ENCODE results near the gene FAM3D.
A peak's percentile ranks its signal among the peaks of the same experiment; 100 is the strongest.

The FAM3D gene

DNA sequence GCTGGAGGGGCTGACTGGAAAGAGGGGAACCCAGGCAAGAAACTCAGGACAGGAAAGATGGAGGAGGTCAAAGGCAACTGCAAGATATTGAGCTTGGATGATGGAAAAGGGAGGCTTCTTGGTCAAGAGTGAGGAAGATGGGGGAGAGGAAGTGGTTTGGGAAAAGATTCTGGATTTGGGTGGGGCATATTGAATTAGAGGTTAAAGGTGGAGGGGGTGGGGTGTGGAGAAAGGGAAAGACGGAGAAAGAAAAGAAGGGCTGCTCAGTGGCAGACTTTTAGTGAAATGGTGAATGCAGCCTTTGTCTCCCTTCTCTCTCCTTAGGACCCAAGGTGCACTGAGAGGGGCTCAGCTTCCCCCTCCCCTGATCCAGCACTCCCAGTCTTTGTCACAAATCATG lies 655 bp upstream of the FAM3D start:
- TF ChIP-seq, protein P1, sequence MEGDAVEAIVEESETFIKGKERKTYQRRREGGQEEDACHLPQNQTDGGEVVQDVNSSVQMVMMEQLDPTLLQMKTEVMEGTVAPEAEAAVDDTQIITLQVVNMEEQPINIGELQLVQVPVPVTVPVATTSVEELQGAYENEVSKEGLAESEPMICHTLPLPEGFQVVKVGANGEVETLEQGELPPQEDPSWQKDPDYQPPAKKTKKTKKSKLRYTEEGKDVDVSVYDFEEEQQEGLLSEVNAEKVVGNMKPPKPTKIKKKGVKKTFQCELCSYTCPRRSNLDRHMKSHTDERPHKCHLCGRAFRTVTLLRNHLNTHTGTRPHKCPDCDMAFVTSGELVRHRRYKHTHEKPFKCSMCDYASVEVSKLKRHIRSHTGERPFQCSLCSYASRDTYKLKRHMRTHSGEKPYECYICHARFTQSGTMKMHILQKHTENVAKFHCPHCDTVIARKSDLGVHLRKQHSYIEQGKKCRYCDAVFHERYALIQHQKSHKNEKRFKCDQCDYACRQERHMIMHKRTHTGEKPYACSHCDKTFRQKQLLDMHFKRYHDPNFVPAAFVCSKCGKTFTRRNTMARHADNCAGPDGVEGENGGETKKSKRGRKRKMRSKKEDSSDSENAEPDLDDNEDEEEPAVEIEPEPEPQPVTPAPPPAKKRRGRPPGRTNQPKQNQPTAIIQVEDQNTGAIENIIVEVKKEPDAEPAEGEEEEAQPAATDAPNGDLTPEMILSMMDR (IDR thresholded peaks at IDR 0.05; ENCODE audit: low read depth, low read length, missing control alignments): no peak
- H3K4me3 ChIP-seq (ENCODE audit: low read depth, low read length): no peak overlapping the region
- no peak for DNase-seq (ENCODE audit: low read depth)
- in situ Hi-C loops (cut with HindIII; ENCODE audit: low sequenced_read_pairs): no loop called here

GRCh38 chr3:58665405-58665804 lies 1.2 kb downstream of the FAM3D start:
- TF ChIP-seq, protein P1 (IDR thresholded peaks at IDR 0.05; ENCODE audit: low read depth, low read length, missing control alignments): no peak
- in situ Hi-C loops (cut with HindIII; ENCODE audit: low sequenced_read_pairs): no loop called here
- H3K4me3 ChIP-seq (ENCODE audit: low read depth, low read length): no peak overlapping the region
- DNase-seq (ENCODE audit: low read depth): no peak

- TF ChIP-seq, protein P1 (IDR thresholded peaks at IDR 0.05; ENCODE audit: low read depth, low read length, missing control alignments): no peak
- H3K4me3 ChIP-seq (ENCODE audit: low read depth, low read length): no peak overlapping the region
- in situ Hi-C loops (cut with HindIII; ENCODE audit: low sequenced_read_pairs): no loop called here
- DNase-seq (ENCODE audit: low read depth): no peak
These were observed 2.0 kb downstream of the FAM3D start for GRCh38 chr3:58664611-58665010.

DNA sequence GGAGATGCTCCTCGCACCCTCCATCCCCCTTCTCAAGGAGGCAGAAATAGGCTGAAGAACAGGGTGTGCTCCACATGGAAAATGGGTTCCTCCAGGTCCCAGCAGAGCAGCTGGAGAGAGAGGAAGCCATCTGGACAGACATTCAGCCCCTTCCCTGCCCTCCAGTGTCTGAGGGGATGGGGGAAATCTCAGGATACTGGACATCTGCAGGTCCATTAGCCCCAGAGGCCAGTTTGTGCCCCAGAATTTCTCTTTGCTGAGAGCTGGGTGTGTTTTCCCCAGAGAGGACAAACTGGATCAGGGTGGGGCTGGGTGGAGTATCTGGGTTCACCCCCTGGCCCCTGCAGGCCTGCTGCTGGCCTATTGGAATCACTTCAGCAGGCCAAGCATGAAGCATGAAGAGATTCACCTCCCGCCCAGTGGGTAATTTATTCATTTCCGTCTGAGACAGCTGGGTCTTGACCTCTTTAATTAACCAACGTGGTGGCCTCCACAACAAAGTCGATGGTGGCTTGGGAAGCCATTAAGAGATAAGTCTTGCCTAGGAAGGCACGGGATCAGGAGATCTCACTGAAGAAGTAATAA lies 4.6 kb downstream of the FAM3D start:
- in situ Hi-C loops (cut with HindIII; ENCODE audit: low sequenced_read_pairs): no loop called here
- TF ChIP-seq, protein P1 (IDR thresholded peaks at IDR 0.05; ENCODE audit: low read depth, low read length, missing control alignments): no peak
- H3K4me3 ChIP-seq (ENCODE audit: low read depth, low read length): no peak overlapping the region
- no peak for DNase-seq (ENCODE audit: low read depth)

DNA sequence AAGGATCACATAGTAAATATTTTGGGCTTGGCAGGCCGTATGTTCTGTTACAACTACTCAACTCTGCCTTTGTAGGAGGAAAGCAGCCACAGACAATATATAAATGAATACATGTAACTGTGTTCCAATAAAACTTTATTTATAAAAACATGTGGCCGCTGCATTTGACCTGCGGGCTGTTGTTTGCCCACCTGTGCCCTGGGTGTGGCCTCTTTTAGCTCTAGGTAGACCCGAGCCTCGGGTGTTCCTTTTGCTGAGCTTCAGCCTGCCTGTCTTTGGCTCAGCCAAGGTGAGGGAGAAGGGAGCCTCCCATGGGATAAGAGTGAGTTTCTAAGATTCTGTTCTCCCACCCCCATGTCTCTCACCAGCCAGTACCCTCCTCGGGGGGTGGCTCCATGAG lies 5.6 kb downstream of the FAM3D start:
- in situ Hi-C loops (cut with HindIII; ENCODE audit: low sequenced_read_pairs): no loop called here
- no peak for DNase-seq (ENCODE audit: low read depth)
- TF ChIP-seq, protein P1 (IDR thresholded peaks at IDR 0.05; ENCODE audit: low read depth, low read length, missing control alignments): no peak
- H3K4me3 ChIP-seq (ENCODE audit: low read depth, low read length): no peak overlapping the region

DNA sequence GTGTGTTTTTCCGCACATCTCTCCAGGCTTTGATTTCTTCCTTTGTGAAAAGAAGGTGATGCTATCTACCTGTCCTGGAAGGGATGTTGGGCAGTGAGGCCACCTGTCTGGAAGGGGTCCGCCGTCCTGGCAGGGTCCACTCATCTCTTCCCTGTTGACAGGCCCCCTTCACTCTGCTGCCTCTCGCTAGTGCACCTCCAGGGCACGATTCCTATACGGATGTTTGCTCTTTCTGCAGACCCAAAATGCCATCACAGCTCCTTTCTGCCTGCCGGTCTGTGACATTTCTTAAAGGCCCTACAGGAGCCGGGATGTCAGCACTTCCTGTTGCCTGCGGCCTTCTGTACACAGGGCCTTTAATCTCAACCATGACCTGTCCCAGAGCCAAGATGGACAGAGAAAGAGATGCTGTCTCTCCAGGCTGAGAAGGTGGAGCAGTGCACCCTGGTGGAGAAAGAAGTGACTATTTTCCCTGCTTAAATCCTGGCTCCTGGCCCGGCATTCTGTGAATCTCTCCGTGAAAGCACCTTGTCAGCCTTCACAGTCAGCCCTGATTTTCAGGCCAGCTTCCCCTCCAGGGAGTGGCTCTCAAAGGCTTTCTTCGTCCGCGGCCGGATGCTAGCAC lies 7.4 kb downstream of the FAM3D start:
- in situ Hi-C loops (cut with HindIII; ENCODE audit: low sequenced_read_pairs): no loop called here
- TF ChIP-seq, protein P1 (IDR thresholded peaks at IDR 0.05; ENCODE audit: low read depth, low read length, missing control alignments): peak; percentile 45
- peak; percentile 19 for DNase-seq (ENCODE audit: low read depth)
- H3K4me3 ChIP-seq (ENCODE audit: low read depth, low read length): no peak overlapping the region
